Motor neuron (in vitro differentiated cells): ENCODE measurements around the gene SLC43A2. TPM values are rescaled to one million over a fixed set of nuclear protein-coding genes. Genes with fewer than 3 reads are reported as not detected.
"Not testable (repeated sequence)": the region's sequence is repeated elsewhere in the genome, so short reads cannot be mapped to it uniquely, and the experiment has no call there.

Source experiments
- ATAC-seq, 8 experiments: fragments of 200-7000 bp; cut with Tn5 transposase; replicated peaks in 6 of 8; 2 replicates each; pipeline ENCODE4 v1.8.0; 2021; ENCODE audit warnings: mild to moderate bottlenecking in 8 of 8, moderate library complexity in 8 of 8
- H3K27ac ChIP-seq, 2 donors: fragments of 250-450 bp; sonication (Bioruptor Pico); 2 replicates each; pipeline ENCODE4 v1.9.0; 2021; ENCODE audit warnings: antibody characterized with exemption in 2 of 2, mild to moderate bottlenecking in 2 of 2, moderate library complexity in 1 of 2
- H3K4me1 ChIP-seq, 2 donors: fragments of 250-450 bp; sonication (Bioruptor Pico); replicated peaks in 1 of 2; 2 replicates each; pipeline ENCODE4 v1.6.1; 2021; ENCODE audit warnings: antibody characterized with exemption in 2 of 2, mild to moderate bottlenecking in 2 of 2, moderate library complexity in 1 of 2
- H3K4me3 ChIP-seq, 5 donors: fragments of 250-450 bp; sonication (Bioruptor Pico); 2 replicates each; pipeline ENCODE4 v1.9.0; 2021; ENCODE audit warnings: antibody characterized with exemption in 5 of 5, mild to moderate bottlenecking in 5 of 5, moderate library complexity in 4 of 5
- WGBS, 10 experiments: fragments of 450-650 bp; shearing (Covaris generic); methylation state at CpG; one replicate each; pipeline ENCODE4 v1.0.0; 2022; 5-methylcytosine and 5-hydroxymethylcytosine counted together
- in situ Hi-C, 9 experiments: fragments of 400-800 bp; cut with MboI; loops; one replicate each; pipeline ENCODE4 v1.15.0; 2021; ENCODE audit warnings: low sequenced_read_pairs in 9 of 9, low pct_unique_long_range_greater_than_20kb in 2 of 9; ENCODE audit not compliant: unreplicated experiment in 9 of 9
- total RNA-seq, 8 experiments: library from RNA; unstranded; fragments of 300-600 nt; gene quantifications; 2 replicates each; pipeline versions ENCODE4 v1.2.3 to v1.2.4, GENCODE V29; 2022

SLC43A2 gene
- total RNA-seq, 8 experiments from 2014 or later: 7.2 to 33.3 (median 25.2) TPM

DNA sequence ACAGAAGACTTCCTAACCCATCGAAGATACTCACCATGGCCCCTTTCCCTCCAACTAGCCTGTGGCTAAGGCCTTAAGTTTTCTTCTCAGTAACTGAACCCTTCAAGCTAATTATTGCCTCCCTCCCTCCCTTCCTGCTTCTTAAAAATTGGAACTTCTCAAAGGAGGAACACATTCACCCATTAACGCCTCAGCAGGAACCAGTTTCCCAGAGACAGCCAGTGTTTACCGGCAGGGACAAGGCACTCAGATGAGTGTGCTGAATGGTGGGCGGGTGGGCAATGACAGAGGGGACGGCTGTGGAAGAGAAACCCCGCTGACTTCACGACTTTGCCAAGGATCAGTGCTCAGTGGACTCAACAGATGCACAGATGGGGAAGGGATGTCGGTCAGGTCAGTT, 86.3 kb downstream of the SLC43A2 start:
- no peak for ATAC-seq
- WGBS, 10 experiments: 40 to 100% (median 90%) methylated on average over 1 to 6 of the region's 8 CpGs; no CpG with 5 or more reads in 1 of the 10 experiments
- in situ Hi-C loops: no loop called here
- Histone ChIP-seq H3K27ac (no peak overlapping the region), H3K4me1 (no peaks in the 10 kb centered on the region), H3K4me3 (no peak overlapping the region)

DNA sequence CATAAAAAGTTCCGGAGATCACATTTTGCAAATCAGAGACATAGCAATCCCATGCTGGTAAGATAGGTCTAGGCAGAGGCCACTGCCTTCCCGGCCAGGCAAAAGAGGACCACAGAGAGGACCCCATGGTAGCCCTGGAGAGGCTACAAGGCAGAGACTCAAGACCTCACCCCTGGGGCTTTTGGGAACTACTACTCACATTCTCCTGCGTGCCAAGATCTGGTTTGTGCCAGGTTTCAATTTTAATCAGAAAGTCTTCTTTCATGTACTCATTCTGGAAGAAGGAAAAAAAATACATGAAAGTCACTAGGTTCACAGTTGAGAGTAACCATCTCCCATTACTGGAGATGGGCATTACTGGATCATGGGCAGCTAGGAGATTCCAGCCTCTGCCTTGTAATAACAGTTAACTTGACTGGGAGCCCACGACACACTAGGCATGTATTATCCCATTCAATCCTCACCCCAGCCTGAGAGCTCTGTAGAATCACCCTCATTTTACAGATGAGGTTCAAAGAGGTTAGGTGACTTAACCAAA, 87.2 kb downstream of the SLC43A2 start:
- no peak overlapping the region for H3K27ac ChIP-seq
- WGBS, 10 experiments: 80 to 100% (median 100%) methylated on average over 1 to 3 of the region's 4 CpGs; no CpG with 5 or more reads in 3 of the 10 experiments
- H3K4me1 ChIP-seq: no peaks in the 10 kb centered on the region
- no peak for ATAC-seq
- H3K4me3 ChIP-seq: no peak overlapping the region
- in situ Hi-C loops: no loop called here

DNA sequence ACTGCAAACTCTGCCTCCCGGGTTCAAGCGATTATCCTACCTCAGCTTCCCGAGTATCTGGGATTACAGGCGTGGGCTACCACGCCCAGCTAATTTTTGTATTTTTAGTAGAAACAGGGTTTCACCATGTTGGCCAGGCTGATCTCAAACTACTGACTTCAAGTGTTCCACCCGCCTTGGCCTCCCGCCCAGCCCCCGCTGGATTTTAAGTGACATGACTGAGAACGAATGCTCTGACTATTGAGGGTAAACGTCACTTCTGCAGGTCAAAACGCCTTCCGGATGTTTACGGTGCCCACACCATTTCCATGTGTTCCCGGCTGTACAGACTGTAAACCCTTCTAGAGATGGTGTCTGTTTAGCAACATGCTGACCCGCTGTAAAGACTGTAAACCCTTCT, 88.8 kb downstream of the SLC43A2 start:
- Histone ChIP-seq H3K4me1 (no peaks in the 10 kb centered on the region), H3K27ac (no peak overlapping the region), H3K4me3 (no peak overlapping the region)
- in situ Hi-C loops: no loop called here
- ATAC-seq: no peak
- 96 to 100% (median 100%) methylated on average over 1 to 9 of the region's 15 CpGs; no CpG with 5 or more reads in 3 of the 10 experiments for WGBS, 10 experiments

DNA sequence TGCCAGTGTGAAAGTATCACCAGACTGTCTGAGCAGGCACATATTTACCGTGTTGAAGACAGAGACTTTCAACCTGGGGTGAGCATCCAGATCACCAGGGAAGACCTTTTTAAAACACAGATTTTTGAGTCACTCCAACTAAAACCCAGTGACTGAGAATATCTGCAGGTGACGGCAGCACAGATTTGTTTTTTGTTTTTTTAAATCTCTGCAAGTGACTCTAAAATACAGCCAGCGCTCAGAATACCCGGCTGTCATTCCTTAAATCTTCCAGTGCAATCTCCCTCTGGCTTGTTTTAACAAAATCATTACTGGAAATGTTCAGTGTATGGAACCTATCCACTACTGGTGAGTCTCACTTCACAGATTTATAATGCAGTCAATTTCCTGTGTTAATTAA, 92.9 kb downstream of the SLC43A2 start:
- Histone ChIP-seq H3K4me1 (no peaks in the 10 kb centered on the region), H3K27ac (no peak overlapping the region), H3K4me3 (no peak overlapping the region)
- 89 to 100% (median 95%) methylated on average over 2 to 4 of the region's 4 CpGs; no CpG with 5 or more reads in 2 of the 10 experiments for WGBS, 10 experiments
- in situ Hi-C loops: no loop called here
- no peak for ATAC-seq

DNA sequence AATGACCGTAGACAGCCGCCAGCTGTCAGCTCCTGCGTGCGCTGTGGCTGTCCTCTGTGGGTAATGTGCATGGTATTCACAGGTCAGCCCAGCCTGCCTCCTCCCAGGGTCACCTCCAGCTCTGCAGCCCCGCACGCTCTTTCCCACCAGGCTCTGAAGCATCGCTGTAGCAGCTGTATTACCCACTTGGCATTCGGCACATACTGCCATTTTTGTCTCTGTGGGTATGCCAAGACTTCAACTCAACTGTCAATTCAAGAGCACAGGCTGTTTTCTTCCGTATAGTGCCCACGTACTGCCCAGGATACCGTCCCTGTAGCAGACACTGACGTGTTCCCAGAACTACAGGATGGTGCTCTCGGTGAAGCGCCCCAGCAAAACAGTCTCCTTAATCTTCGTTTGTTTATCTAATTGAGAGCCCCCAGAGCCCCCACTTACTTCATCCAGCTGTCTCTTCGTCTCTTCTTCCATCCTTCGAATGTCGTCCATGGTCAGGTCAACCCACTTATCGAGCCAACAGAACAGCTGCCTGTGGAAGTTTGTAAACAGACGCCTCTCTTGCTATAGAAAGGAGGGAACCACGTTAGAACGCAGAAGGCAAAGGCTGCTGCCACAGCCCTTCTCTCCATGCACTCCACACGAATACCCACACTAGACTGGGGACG, 94.8 kb downstream of the SLC43A2 start:
- Histone ChIP-seq H3K4me1 (no peaks in the 10 kb centered on the region), H3K27ac (no peak overlapping the region), H3K4me3 (no peak overlapping the region)
- ATAC-seq: no peak
- WGBS, 10 experiments: 91 to 100% (median 95%) methylated on average over 2 to 20 of the region's 24 CpGs; no CpG with 5 or more reads in 1 of the 10 experiments
- in situ Hi-C loops: no loop called here

DNA sequence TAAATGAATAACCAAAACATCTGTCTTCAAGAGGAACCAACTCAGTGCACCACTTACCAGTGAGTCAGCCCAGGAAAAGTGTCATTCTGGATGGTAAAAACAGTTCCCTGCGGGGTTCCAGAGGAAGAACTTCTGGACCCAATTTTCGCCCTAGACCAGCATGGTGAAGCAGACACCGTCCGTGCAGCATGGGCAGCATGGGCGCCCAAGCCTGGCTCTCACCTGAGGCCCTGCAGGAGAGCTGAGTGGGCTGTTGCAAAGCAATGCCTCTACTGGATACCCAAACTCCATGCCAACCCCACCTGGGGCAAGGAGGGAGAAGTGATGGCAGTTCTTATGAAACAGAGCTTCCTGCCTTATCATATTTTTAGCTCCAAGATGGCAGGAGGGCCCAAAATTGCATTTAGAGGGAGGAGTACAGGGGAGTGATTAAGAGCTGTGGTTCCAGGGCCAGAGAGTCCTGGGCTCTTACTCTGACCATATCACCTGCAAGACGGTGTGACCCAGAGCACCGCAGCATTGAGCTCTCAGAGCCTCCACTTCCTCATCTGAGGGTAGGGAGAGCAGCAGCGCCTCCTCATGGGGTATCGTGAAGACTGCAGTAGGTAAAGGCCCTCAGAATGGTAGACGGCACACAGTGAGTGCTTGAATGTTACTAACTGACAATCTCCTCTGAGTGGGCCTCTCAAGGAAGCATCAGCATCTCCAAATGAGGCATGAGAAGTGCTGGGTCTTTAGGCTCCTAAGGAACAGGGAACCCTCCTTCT, 95.6 kb downstream of the SLC43A2 start:
- Histone ChIP-seq H3K4me3 (no peak overlapping the region), H3K4me1 (no peaks in the 10 kb centered on the region), H3K27ac (no peak overlapping the region)
- 80 to 100% (median 95%) methylated on average over 1 to 4 of the region's 10 CpGs; no CpG with 5 or more reads in 7 of the 10 experiments for WGBS, 10 experiments
- in situ Hi-C loops: no loop called here
- ATAC-seq: peak in 3 of 8 experiments; percentile 42 to 57 (median 48)

DNA sequence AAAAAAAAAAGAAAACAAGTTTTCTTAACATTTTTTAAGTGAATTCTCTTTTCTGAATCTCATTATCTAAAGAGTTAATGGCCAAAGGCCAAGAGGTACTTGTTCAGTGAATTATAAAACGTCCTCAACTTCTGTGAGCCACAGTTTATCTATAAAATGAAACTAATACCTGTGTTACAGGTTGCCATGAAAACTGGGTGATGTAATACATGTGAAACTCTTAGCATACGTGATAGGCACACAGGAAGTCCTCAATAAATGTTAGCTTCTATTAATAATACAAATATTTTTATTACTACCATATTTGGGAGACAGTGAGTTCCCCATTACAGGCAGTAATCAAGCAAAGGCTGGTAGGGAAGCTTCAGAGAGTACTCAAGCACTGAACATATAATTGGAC, 98.8 kb downstream of the SLC43A2 start:
- WGBS, 10 experiments: 33 to 100% (median 80%) methylated on average over 1 to 2 of the region's 2 CpGs; no CpG with 5 or more reads in 1 of the 10 experiments
- H3K27ac ChIP-seq: no peak overlapping the region
- in situ Hi-C loops: no loop called here
- no peaks in the 10 kb centered on the region for H3K4me1 ChIP-seq
- no peak for ATAC-seq
- H3K4me3 ChIP-seq: no peak overlapping the region

DNA sequence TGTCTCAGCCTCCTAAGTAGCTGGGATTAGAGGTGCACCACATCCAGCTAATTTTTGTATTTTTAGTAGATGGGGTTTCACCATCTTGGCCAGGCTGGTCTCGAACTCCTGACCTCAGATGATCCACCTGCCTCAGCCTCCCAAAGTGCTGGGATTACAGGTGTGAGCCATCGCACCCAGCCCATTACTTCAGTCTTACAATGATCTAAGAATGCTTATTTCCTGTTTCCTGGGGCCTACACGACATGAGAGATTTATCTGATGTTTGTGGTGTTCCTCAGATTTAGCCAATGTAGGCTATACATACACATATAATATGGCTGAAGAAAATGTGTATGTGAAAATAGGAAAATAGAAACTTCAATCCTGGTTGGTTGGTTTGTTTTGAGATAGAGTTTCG, 101.8 kb downstream of the SLC43A2 start:
- H3K4me3 ChIP-seq, H3K27ac ChIP-seq, ATAC-seq, H3K4me1 ChIP-seq, in situ Hi-C loops: not testable (repeated sequence)
- 80 to 100% (median 87%) methylated on average over 1 to 4 of the region's 4 CpGs; no CpG with 5 or more reads in 4 of the 10 experiments for WGBS, 10 experiments

DNA sequence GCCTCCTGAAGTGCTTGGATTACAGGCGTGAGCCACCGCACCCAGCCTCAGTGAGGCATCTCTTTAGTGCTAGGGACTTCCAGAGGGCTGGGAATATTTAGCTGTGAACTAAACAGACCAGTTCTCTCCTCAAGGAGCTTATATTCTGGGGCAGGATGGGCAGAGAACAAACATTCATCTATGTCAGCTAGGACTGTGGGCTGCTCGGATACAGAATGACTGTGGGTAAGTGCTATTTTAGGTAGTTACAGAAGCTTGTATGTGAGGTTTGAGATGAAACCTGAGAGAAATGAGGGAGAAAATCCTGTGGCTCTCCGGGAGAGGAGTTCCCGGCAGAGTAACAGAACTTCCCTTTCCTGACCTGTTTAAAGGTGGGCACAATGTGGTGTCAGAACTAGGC, 106.0 kb downstream of the SLC43A2 start:
- ATAC-seq: no peak
- 73 to 100% (median 97%) methylated on average over 1 to 3 of the region's 5 CpGs; no CpG with 5 or more reads in 2 of the 10 experiments for WGBS, 10 experiments
- Histone ChIP-seq H3K4me1 (peaks cover 2% of the 10 kb centered on the region in 2 donors), H3K4me3 (no peak overlapping the region), H3K27ac (no peak overlapping the region)
- in situ Hi-C loops: loop anchor here in 5 of 9 experiments (25.0 kb wide), 1 partner anchor 260 kb away; the partner anchor contains the start of gene BHLHA9 (in 5 of the 5)

DNA sequence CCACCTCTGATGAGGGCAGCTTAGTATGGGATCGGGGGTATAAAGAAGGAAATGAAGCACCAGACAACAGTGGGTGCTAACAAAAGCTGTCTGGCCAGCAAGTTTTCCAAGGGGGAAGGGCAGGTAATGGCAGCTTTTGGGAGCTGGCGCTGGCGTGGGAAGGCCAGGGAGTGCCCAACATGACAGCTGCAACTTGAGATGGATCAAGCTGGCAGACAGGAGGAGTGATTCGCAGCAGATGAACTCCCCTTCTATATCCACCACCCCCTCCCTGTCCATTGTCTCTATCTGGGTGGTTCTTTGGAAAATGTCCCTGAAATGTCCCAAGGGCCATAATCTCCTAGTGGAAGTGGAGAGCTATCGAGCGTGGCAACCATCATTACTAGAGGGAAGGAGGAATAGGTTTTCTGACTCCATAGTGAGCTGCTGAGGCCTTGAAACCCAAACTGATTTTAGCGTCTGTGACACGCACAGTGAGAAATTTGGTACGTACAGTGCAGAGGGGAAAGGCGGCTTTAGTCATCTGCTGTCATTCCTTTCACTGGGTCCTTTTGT, 107.5 kb downstream of the SLC43A2 start:
- WGBS, 10 experiments: 63 to 100% (median 91%) methylated on average over 2 to 10 of the region's 10 CpGs; no CpG with 5 or more reads in 2 of the 10 experiments
- in situ Hi-C loops: loop anchor here in 5 of 9 experiments (25.0 kb wide), 1 partner anchor 259 kb away; the partner anchor contains the start of gene BHLHA9 (in 5 of the 5)
- peaks cover 5% of the 10 kb centered on the region in 2 donors for H3K4me1 ChIP-seq
- H3K4me3 ChIP-seq: no peak overlapping the region
- no peak overlapping the region for H3K27ac ChIP-seq
- ATAC-seq: no peak

DNA sequence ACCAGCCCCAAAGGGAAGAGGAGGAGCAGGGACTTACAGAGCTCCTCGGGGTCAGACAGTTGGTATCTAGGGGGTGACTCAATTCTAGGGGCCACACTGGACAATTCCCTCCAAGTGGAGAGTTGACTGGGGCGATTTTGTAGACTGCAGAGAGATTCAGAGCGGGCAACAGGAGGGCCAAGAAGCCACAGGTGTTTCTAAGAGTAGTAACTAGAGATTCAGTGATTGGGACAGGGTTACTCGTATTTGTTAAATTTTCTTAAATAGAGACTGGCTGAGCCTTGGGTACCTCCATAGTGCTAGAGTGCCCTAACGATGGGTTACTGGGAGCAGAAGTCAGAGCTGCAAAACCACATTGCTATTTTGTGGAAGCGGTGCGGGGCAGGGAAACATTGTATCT, 109.0 kb downstream of the SLC43A2 start:
- H3K27ac ChIP-seq: no peak overlapping the region
- in situ Hi-C loops: loop anchor here in 6 of 9 experiments (10.0 to 25.0 kb wide), 2 partner anchors 245 to 257 kb away; partner anchors contain the start of genes BHLHA9 (in 6 of the 6) and TRARG1 (in 1 of the 6)
- WGBS, 10 experiments: 64 to 100% (median 87%) methylated on average over 1 to 6 of the region's 7 CpGs; no CpG with 5 or more reads in 4 of the 10 experiments

More for the DNA sequence above, 109.0 kb downstream of the SLC43A2 start:
- H3K4me1 ChIP-seq: peaks cover 10 to 13% of the 10 kb centered on the region in 2 donors
- ATAC-seq: no peak
- H3K4me3 ChIP-seq: no peak overlapping the region
